ENCODE measurements around the gene SAP30L.

SAP30L gene

GRCh38 chr5:154482528-154483449 is 37.0 kb downstream of the SAP30L start:
- DNase-seq, result no peak

- DNase-seq, result no peak
These were observed 38.0 kb downstream of the SAP30L start for GRCh38 chr5:154483654-154484392.

GRCh38 chr5:154484393-154485095 is 38.7 kb downstream of the SAP30L start:
- no peak for DNase-seq

- no peak for DNase-seq
These were observed 39.3 kb downstream of the SAP30L start for GRCh38 chr5:154485096-154485491.

GRCh38 chr5:154485850-154486426 is 40.1 kb downstream of the SAP30L start:
- DNase-seq, result no peak

GRCh38 chr5:154486427-154486866 is 40.6 kb downstream of the SAP30L start:
- no peak for DNase-seq

- DNase-seq, result no peak
These were observed 41.7 kb downstream of the SAP30L start for GRCh38 chr5:154487541-154487940.

GRCh38 chr5:154491941-154492340 is 46.1 kb downstream of the SAP30L start:
- DNase-seq, result no peak

GRCh38 chr5:154493274-154493673 is 47.5 kb downstream of the SAP30L start:
- DNase-seq, result no peak

- DNase-seq, result no peak
These were observed 48.2 kb downstream of the SAP30L start for GRCh38 chr5:154494036-154494435.

- DNase-seq, result no peak
These were observed 52.8 kb downstream of the SAP30L start for GRCh38 chr5:154498591-154498990.

- no peak for DNase-seq
These were observed 53.2 kb downstream of the SAP30L start for GRCh38 chr5:154498994-154499393.

GRCh38 chr5:154501566-154501965 is 55.8 kb downstream of the SAP30L start:
- no peak for DNase-seq

GRCh38 chr5:154502180-154502579 is 56.4 kb downstream of the SAP30L start:
- DNase-seq, result no peak

GRCh38 chr5:154503698-154504039 is 57.9 kb downstream of the SAP30L start:
- DNase-seq, result no peak

- no peak for DNase-seq
These were observed 59.8 kb downstream of the SAP30L start for GRCh38 chr5:154505567-154505966.

GRCh38 chr5:154506049-154506715 is 60.4 kb downstream of the SAP30L start:
- DNase-seq, result no peak

GRCh38 chr5:154506716-154507080 is 60.9 kb downstream of the SAP30L start:
- no peak for DNase-seq

GRCh38 chr5:154508114-154508513 is 62.3 kb downstream of the SAP30L start:
- DNase-seq, result no peak

- DNase-seq, result no peak
These were observed 64.2 kb downstream of the SAP30L start for GRCh38 chr5:154509784-154510555.
